GM21423 (cell line): ENCODE results near the gene CYP4A22.
"Not testable (repeated sequence)": the region's sequence is repeated elsewhere in the genome, so short reads cannot be mapped to it uniquely, and the experiment has no call there.

Experiments
- ATAC-seq: cut with Tn5 transposase; IDR thresholded peaks from one replicate; pipeline ENCODE4 v1.9.1; 2021; ENCODE audit warnings: mild to moderate bottlenecking, moderate library complexity; ENCODE audit not compliant: unreplicated experiment

The CYP4A22 gene

GRCh38 chr1:47137198-47137597 lies at the start of gene CYP4A22:
Gene CYP4A22 (plus strand): TSS chr1:47137441. CDS start chr1:47137486, 45 bp downstream.
- no peak for ATAC-seq

- not testable (repeated sequence) for ATAC-seq
These were observed 47.9 kb upstream of the CYP4A22 start for GRCh38 chr1:47089356-47089755.

GRCh38 chr1:47091476-47091875 lies 45.8 kb upstream of the CYP4A22 start:
- not testable (repeated sequence) for ATAC-seq

DNA sequence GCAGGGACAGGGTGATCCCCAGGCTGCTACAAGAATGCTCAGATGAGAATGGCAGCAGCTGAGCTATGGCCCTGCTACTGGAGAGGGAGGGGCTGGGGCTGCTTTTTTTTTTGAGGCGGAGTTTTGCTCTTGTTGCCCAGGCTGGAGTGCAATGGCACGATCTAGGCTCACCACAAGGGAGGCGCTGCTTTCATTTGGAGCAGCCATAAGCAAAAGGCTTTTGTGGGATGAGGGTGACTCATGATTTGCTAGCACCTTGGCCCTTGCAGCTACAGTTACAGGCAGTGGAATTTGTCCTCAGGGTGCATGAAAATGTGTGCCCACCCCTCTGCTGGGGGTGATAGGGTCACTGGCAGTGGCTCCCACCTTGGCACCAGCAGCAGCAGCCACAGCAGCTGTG lies 32.4 kb upstream of the CYP4A22 start:
- ATAC-seq: no peak

DNA sequence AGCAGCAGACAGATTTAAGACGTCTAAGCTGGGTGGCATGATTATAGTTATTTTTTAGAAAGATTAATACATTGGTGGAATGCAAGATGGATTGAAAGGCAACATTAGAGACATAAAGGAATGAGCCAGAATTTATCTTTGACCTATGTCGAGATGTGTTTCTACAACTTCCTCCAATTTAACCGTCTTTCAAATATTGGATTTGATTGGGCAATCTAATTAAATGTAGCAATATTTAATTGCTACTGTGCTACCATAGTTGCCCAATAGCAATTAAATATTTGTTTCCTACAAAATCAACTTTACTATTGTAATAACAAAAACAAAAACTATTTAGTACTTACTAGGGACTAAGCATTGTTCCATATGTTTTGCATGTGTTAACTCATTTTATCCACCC lies 30.4 kb upstream of the CYP4A22 start:
- ATAC-seq: no peak

GRCh38 chr1:47107851-47108574 lies 29.2 kb upstream of the CYP4A22 start:
- ATAC-seq: not testable (repeated sequence)

- not testable (repeated sequence) for ATAC-seq
These were observed 27.8 kb upstream of the CYP4A22 start for GRCh38 chr1:47109482-47109881.

GRCh38 chr1:47113178-47113577 lies 24.1 kb upstream of the CYP4A22 start:
- no peak for ATAC-seq

DNA sequence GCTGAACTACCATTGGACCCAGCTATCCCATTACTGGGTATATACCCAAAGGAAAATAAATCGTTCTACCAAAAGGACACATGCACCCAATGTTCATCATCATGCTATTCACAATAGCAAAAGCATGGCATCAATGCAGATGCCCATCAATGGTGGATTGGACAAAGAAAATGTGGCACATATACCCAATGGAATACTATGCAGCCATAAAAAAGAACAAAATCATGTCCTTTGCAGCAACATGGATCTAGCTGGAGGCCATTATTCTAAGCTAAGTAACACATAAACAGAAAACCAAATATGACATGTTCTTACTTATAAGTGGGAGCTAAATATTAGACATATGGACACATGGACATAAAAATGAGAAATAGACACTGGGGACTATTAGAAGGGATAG lies 16.2 kb upstream of the CYP4A22 start:
- ATAC-seq: not testable (repeated sequence)

DNA sequence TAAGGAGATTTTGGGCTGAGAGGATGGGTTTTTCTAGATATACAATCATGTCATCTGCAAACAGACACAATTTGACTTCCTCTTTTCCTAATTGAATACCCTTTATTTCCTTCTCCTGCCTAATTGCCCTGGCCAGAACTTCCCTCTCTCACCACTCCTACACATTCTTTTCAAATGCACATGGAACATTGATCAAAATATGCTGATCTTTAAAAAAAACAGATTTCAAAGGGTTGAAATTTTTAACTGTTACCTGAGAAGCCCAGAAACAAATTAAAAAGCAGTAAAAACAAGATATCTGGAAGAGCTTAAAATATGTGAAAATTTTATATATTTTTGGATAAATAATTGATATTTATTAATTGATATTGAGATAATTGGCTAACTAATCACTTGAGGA lies 12.4 kb upstream of the CYP4A22 start:
- ATAC-seq: not testable (repeated sequence)

DNA sequence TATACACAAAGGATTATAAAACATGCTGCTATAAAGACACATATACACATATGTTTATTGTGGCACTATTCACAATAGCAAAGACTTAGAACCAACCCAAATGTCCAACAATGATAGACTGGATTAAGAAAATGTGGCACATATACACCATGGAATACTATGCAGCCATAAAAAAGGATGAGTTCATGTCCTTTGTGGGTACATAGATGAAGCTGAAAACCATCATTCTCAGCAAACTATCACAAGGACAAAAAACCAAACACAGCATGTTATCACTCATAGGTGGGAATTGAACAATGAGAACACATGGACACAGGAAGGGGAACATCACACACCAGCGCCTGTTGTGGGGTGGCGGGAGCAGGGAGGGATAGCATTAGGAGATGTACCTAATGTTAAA lies 10.2 kb upstream of the CYP4A22 start:
- ATAC-seq: not testable (repeated sequence)

DNA sequence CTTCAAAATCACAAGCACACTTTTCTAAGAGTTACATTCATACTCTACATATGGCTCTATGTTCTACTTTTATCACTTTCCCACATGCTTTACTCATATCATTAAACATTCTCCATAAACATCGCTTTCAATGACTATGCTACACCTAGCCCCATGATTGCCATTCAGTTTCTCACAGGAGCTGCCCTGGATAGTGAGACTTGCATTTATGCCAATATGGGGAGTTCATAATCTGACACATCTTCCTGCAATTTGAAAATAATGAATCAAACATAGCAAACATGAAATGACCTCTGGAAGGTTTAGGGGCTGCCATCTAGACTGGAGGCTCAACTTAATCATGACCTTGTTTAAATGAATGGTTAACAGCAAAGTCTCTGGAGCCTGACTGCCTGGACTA lies 9.0 kb upstream of the CYP4A22 start:
- no peak for ATAC-seq

DNA sequence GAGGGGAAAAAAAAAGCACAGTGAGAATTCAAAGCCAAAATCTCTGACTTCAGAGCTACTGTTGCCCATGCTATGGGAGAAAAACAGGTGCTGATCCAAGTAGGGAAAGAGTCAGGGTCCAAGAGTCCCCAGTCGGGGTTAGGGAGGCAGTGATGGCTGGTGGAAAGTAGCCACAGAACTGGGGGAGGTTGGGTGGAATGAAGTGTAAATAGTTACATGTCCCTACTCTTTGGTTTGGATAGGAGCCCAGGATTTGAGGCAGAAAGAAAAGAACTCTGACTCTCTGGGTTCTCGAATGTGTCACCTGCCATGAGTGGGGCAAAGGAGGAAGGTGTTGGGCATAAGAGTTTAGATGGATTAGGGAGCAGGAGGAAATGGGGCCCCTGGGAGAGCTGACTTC lies 8.4 kb upstream of the CYP4A22 start:
- ATAC-seq: not testable (repeated sequence)

DNA sequence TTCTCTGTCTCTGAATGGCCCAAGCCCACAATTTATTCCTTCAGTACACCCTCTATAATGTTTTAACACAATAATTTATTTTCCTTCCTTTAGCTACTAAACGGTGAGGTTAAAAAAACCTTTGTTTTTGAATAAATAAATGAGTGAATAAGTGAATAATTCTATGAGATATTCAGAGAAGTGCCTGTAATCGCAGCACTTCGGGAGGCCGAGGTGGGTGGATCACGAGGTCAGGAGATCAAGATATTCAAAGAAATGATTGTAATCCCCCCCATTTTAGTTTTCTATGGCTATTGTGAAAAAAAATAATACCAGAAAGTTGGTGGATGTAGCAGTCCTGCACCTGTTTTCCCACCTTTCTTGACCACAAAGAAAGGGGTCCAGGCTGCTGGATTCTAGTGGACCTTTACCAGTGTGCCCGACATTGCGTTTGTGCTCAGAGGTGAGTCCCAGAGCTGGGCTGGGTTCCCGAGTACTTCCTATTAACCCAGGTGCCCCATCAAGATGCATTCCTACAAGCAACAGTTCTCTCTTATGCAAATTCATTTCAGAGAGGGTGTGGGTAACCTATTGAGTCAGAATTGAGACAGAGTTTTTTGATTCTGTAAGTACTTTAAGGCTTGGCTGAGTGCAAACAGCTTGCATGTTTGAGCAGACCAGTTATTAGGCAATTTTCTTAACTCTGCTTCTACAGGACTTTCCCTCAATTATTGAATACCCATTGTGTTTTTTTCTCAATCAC lies 7.6 kb upstream of the CYP4A22 start:
- ATAC-seq: not testable (repeated sequence)

DNA sequence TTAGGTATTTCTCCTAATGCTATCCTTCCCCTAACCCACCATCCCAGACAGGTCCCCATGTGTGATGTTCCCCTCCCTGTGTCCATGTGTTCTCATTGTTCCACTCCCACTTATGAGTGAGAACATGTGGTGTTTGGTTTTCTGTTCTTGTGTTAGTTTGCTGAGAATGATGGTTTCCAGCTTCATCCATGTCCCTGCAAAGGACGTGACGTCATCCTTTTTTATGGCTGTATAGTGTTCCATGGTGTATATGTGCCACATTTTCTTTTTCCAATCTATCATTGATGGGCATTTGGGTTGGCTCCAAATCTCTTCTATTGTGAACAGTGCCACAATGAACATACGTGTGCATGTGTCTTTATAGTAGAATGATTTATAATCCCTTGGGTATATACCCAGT lies 4.6 kb upstream of the CYP4A22 start:
- ATAC-seq: not testable (repeated sequence)

DNA sequence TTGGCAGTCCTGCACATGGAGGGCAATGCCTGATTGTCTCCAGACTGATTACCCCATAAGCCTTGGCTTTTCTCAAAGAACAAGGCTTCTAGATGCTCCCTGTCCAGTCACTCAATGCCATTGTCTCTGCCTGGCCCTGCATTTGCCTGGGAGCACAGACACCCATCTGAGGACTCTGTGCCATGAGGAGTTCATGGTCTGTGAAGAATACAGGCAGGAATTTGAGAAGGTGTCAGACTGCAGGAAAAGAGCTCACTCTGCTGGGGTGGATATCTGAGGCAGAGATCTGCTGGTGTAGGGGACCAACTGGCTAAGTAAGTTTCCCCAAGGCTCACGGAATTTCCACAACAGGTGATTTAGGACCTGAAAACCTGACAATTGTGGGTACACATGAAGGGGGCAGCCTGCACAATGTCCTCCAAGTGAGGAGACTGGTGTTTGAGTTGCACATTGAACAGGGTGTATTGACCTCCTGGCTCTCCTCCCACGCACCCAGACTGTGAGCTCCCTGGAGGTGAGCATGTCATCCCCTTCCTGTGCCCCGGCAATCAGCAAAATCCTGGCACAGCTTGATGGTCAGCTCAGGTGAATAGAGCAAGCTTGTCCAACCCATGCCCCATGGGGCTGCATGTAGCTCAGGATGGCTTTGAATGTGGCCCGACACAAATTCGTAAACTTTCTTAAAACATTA lies 829 bp downstream of the CYP4A22 start:
- no peak for ATAC-seq

DNA sequence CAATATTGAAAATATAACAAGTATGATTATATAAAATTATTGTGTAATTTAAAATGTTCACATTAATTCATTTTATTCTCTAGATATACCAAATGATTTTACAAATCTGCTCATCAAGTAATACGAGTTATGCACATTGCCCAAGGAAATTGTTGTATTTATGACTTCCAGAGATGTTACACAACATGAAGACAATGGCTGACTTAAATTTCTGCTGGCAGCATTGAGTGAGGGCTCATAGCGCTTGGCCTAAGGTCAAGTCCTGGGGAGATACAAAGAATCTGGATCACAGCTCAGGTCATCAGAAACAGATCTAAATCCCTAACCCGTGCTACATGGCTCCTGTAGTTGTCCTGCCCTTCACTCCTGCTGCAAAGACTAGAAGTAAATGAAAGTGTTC lies 3.1 kb downstream of the CYP4A22 start:
- not testable (repeated sequence) for ATAC-seq

GRCh38 chr1:47143654-47144053 lies 6.4 kb downstream of the CYP4A22 start:
- not testable (repeated sequence) for ATAC-seq

DNA sequence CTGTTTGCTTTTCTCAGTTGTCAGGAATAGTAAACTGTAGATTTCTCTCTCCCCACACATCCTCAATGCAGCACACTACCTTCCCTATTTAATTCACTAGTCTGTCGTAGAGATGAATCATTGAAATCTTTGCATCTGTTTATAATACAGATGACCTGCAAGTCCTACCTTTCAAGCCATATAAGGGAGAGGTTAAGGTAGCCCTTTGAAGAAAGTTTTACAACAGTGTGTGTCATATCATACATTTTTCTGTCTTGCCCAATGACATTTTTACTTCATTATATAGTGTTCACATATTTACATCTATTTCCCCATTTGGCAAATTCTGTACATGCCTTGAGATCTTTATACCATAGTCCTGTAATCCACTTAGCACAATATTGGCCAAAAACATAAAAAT lies 9.3 kb downstream of the CYP4A22 start:
- ATAC-seq: not testable (repeated sequence)

DNA sequence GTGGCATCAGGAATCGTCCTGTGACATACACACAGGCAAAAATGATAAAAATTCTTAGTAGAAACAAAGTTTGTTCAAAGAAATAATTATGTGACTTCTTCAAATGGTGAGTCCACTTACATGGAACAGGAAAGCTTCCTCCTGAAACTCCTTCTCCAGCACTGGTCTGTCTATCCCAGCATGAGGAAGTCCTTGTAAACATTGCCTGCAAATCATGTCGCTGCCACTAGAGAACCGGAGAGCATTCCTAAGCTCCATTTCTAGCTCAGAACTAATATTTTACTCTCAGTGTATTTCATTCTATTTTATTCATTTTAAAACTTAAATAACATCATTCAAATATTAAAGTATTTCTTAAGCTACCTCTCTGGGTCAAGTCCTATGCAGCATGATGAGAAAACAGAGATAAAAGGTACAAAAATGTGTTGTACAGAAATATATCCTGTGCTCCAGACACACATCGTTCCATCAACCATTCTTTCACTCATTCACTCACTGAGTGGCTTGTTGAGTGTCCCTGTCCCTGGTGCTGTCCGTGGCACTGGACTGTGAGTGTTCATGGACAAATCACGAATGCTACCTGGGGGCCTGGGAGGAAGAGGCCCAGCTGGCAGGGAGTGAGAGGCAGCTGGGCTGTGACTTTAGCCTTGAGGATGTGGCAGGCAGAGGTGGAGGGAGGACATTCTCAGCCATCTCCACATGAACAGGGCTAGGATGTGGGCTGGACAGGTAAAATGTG lies 10.0 kb downstream of the CYP4A22 start:
- no peak for ATAC-seq

DNA sequence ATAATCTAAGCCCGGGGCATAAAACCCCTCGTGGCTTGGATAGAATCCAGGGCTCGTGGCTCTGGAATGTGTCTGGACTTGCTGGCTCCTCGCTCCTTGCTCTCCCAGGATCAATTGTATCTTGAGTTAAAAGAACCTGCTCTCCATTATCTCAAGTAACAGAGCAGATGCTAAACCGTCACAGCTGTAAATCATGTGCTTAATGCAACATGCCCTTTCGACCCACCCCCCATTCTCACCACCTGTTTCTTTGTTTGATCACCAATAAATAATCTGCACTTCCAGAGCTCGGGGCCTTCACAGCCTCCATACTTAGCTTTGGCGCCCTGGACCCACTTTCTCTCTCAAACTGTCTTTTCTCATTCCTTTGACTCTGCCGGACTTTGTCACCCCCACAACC lies 11.9 kb downstream of the CYP4A22 start:
- ATAC-seq: not testable (repeated sequence)
